Measurements from ENCODE around the gene TIAM2. TPM values are rescaled to one million over a fixed set of nuclear protein-coding genes. Genes with fewer than 3 reads are reported as not detected.
A peak's percentile ranks its signal among the peaks of the same experiment; 100 is the strongest.

Gene TIAM2
- total RNA-seq, 1 experiment from 2014 or later, result 12.9 TPM

DNA sequence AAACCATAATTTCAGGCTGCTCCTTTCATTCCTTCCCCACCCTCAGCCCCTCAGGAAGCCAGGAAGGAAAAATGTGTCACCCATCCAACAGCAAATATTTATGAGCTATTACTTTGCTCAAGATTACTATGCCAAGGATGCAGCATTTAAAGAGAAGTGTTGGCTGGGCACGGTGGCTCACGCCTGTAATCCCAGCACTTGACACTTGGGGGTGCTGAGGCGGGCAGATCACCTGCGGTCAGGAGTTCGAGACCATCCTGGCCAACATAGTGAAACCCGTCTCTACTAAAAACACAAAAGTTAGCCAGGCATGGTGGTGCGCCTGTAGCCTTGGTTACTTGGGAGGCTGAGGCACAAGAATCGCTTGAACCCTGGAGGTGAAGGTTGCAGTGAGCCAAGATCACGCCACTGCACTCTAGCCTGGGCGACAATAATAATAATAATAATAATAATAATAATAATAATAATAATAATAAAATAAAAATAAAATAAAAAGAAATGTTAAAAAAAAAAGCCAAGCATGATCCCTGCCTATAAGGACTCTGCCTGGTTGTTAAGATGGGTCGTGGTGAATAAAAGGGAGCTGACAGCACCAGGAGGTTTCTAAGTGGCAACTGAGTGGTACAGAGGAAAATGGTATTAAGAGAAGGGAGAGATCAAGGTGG lies 20.5 kb upstream of the TIAM2 start:
- no TSS peak for BruUV-seq (replicated peaks)
- intact Hi-C loops (cut with micrococcal nuclease; ENCODE audit: unreplicated experiment), result no loop called here
- peaks cover 8% of the 10 kb centered on the region for H3K4me1 Mint-ChIP-seq (ENCODE audit: low read depth, unreplicated experiment)

DNA sequence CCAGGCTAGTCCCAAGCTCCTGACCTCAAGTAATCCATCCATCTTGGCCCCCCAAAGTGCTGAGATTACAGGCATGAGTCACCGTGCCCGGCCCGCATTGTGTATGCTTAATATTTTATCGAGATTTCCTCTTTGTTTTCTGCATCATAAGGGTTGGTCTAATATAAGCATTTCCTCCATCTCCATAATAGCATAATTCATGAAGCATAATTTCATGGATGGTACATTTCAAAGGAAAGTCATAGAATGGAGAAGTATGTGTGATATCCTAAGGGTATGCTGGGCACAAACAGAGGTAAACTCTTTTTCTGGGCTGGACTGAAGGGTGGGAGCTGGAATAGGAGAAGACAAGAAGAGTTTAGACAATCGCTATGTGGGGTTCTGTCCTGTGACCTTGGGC lies 17.5 kb upstream of the TIAM2 start:
- Mint-ChIP-seq H3K27me3 (ENCODE audit: unreplicated experiment) (no peaks in the 10 kb centered on the region), H3K4me3 (ENCODE audit: low read depth, unreplicated experiment) (no peak overlapping the region), H3K9me3 (ENCODE audit: low read depth, unreplicated experiment) (no peaks in the 10 kb centered on the region), H3K36me3 (ENCODE audit: insufficient read depth, unreplicated experiment) (no peaks in the 10 kb centered on the region), H3K4me1 (ENCODE audit: low read depth, unreplicated experiment) (peaks cover 19% of the 10 kb centered on the region), H3K27ac (ENCODE audit: unreplicated experiment) (no peak overlapping the region)
- intact Hi-C loops (cut with micrococcal nuclease; ENCODE audit: unreplicated experiment), result no loop called here
- no peak for DNase-seq
- TF ChIP-seq, protein P1, sequence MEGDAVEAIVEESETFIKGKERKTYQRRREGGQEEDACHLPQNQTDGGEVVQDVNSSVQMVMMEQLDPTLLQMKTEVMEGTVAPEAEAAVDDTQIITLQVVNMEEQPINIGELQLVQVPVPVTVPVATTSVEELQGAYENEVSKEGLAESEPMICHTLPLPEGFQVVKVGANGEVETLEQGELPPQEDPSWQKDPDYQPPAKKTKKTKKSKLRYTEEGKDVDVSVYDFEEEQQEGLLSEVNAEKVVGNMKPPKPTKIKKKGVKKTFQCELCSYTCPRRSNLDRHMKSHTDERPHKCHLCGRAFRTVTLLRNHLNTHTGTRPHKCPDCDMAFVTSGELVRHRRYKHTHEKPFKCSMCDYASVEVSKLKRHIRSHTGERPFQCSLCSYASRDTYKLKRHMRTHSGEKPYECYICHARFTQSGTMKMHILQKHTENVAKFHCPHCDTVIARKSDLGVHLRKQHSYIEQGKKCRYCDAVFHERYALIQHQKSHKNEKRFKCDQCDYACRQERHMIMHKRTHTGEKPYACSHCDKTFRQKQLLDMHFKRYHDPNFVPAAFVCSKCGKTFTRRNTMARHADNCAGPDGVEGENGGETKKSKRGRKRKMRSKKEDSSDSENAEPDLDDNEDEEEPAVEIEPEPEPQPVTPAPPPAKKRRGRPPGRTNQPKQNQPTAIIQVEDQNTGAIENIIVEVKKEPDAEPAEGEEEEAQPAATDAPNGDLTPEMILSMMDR (IDR thresholded peaks at IDR 0.05; ENCODE audit: unreplicated experiment), result no peak
- no TSS peak for BruUV-seq (replicated peaks)
- CTCF ChIA-PET, result no interaction called here

More for the DNA sequence above, 20.5 kb upstream of the TIAM2 start:
- Mint-ChIP-seq H3K27ac (ENCODE audit: unreplicated experiment) (peak overlapping the region; percentile 32), H3K4me3 (ENCODE audit: low read depth, unreplicated experiment) (no peak overlapping the region), H3K9me3 (ENCODE audit: low read depth, unreplicated experiment) (no peaks in the 10 kb centered on the region), H3K36me3 (ENCODE audit: insufficient read depth, unreplicated experiment) (no peaks in the 10 kb centered on the region), H3K27me3 (ENCODE audit: unreplicated experiment) (no peaks in the 10 kb centered on the region)
- no peak for DNase-seq
- CTCF ChIA-PET, result no interaction called here
- TF ChIP-seq, protein P1 (IDR thresholded peaks at IDR 0.05; ENCODE audit: unreplicated experiment), result no peak

DNA sequence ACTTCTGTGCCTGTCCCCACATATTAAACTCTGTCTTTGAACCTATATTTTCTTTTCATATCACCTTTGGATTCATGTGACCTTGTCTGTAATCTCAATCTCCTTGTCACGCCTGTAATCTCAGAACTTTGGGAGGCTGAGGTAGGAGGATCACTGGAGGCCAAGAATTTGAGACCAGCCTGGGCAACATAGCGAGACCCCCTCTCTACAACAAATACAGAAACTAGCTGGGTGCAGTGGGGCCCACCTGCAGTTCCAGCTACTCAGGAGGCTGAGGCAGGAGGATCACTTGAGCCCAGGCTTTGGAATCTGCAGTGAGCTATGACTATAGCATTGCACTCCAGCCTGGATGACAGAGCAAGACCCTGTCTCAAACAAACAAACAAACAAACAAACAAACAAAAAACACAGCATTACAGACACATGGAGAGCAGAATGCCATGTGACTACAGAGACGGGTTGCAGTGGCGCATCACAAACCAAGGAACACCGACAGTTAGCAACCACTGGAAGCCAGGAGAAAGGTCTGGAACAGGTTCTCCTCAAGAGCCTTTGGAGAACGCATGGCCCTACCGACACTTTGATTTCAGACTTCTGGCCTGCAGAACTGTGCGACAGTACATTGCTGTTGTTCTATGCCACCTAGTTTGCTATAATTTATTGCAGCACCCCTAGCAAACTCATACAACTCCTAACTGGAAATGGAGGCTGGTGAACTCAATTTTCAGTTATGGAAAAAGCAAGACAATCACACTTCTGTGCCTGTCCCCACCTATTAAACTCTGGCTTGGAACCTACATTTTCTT lies 14.6 kb upstream of the TIAM2 start:
- Mint-ChIP-seq H3K4me3 (ENCODE audit: low read depth, unreplicated experiment) (no peak overlapping the region), H3K27me3 (ENCODE audit: unreplicated experiment) (no peaks in the 10 kb centered on the region), H3K4me1 (ENCODE audit: low read depth, unreplicated experiment) (peaks cover 19% of the 10 kb centered on the region), H3K36me3 (ENCODE audit: insufficient read depth, unreplicated experiment) (no peaks in the 10 kb centered on the region), H3K9me3 (ENCODE audit: low read depth, unreplicated experiment) (no peaks in the 10 kb centered on the region), H3K27ac (ENCODE audit: unreplicated experiment) (peak overlapping the region; percentile 62)
- DNase-seq, result no peak
- TF ChIP-seq, protein P1 (IDR thresholded peaks at IDR 0.05; ENCODE audit: unreplicated experiment), result no peak
- CTCF ChIA-PET, result no interaction called here
- intact Hi-C loops (cut with micrococcal nuclease; ENCODE audit: unreplicated experiment), result no loop called here
- BruUV-seq (replicated peaks), result no TSS peak

DNA sequence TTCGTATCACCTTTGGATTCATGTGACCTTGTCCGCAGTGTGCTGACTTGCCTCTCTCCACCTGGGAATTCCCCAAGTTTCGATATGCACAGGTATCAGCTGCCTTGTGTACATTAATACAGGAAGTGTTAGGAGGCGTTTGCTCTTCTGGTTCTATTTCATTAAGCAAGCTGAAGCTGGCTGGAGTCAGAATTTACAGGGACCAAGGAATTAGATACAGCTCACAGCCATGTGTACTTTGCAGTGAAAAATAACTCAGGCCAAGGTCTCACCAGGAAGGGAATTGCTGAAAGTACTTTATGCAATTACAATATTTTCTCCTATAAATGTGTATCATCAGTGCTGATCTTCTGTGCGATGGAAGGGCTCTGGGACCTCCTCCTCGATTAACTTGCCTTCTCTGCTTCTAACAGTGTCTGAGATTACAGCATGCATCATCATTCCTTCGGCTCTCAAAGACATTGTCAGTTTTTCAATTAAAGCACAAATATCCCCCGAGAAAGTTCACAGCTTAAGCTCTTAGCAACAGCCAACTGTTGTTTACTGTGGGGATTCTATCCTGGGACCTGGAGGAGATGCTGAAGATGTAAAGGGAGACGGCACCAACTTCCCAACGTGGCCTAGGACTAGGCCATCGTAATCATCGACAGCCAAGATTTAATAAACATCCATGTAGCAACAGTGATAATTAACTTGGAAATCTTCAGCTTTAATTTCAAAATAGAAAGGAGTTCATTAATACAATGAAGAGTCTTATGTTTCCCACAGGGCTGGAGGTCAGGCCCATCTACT lies 13.8 kb upstream of the TIAM2 start:
- H3K4me3 Mint-ChIP-seq (ENCODE audit: low read depth, unreplicated experiment), result no peak overlapping the region
- H3K4me1 Mint-ChIP-seq (ENCODE audit: low read depth, unreplicated experiment), result peaks cover 19% of the 10 kb centered on the region
- H3K9me3 Mint-ChIP-seq (ENCODE audit: low read depth, unreplicated experiment), result no peaks in the 10 kb centered on the region
- TF ChIP-seq, protein P1 (IDR thresholded peaks at IDR 0.05; ENCODE audit: unreplicated experiment), result no peak
- intact Hi-C loops (cut with micrococcal nuclease; ENCODE audit: unreplicated experiment), result no loop called here
- H3K27me3 Mint-ChIP-seq (ENCODE audit: unreplicated experiment), result no peaks in the 10 kb centered on the region
- CTCF ChIA-PET, result no interaction called here
- peak; percentile 26 for DNase-seq
- H3K36me3 Mint-ChIP-seq (ENCODE audit: insufficient read depth, unreplicated experiment), result no peaks in the 10 kb centered on the region
- peak overlapping the region; percentile 62 for H3K27ac Mint-ChIP-seq (ENCODE audit: unreplicated experiment)
- BruUV-seq (replicated peaks), result no TSS peak

All from Calu3 (cell line).